PC-3 (cell line): ENCODE data around the gene SCN2B.

Experiments used
- EZH2 ChIP-seq: fragments of 300-600 bp; sonication (generic); IDR thresholded peaks from one replicate; pipeline ENCODE4 v1.6.1; 2017; ENCODE audit warnings: antibody characterized with exemption, mild to moderate bottlenecking, low read length; ENCODE audit not compliant: unreplicated experiment
- EZH2phosphoT487 ChIP-seq: fragments of 300-600 bp; sonication (generic); IDR thresholded peaks from 2 replicates; pipeline ENCODE4 v1.6.1; 2018; ENCODE audit warnings: mild to moderate bottlenecking, antibody characterized with exemption, low read length, borderline replicate concordance
- TF ChIP-seq, protein P1 (sequence below): fragments of 300-600 bp; sonication (generic); conservative IDR thresholded peaks from 2 replicates; pipeline ENCODE4 v1.5.1; 2017; ENCODE audit warnings: antibody characterized with exemption, low read depth, mild to moderate bottlenecking, low read length

DNA sequence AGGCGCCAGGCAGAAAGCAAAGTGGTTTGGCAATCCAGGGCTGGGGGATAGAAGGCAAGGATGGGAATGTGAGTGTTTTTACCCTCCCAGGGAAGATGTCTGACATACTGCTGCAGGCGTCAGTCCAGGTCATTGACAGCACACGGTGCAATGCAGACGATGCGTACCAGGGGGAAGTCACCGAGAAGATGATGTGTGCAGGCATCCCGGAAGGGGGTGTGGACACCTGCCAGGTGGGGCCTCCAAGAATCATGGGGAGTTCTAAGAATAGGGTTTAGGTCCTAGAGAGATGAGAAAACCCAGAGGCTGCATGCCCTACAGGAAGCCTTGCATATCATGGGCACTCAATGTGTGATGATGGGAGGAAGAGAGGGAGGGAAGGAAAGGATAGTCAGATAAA is 61.4 kb downstream of the SCN2B start:
- TF ChIP-seq, protein P1, sequence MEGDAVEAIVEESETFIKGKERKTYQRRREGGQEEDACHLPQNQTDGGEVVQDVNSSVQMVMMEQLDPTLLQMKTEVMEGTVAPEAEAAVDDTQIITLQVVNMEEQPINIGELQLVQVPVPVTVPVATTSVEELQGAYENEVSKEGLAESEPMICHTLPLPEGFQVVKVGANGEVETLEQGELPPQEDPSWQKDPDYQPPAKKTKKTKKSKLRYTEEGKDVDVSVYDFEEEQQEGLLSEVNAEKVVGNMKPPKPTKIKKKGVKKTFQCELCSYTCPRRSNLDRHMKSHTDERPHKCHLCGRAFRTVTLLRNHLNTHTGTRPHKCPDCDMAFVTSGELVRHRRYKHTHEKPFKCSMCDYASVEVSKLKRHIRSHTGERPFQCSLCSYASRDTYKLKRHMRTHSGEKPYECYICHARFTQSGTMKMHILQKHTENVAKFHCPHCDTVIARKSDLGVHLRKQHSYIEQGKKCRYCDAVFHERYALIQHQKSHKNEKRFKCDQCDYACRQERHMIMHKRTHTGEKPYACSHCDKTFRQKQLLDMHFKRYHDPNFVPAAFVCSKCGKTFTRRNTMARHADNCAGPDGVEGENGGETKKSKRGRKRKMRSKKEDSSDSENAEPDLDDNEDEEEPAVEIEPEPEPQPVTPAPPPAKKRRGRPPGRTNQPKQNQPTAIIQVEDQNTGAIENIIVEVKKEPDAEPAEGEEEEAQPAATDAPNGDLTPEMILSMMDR, result no peak
- TF ChIP-seq EZH2phosphoT487 (no peak), EZH2 (no peak)
